HCT116 (cell line): ENCODE measurements around the gene OSBP2. TPM values are rescaled to one million over a fixed set of nuclear protein-coding genes. Genes with fewer than 3 reads are reported as not detected.
A peak's percentile ranks its signal among the peaks of the same experiment; 100 is the strongest.

Experiments used
- ATAC-seq: fragments of 200-7000 bp; cut with Tn5 transposase; 2 replicates; pipeline ENCODE4 v1.9.1; 2020; ENCODE audit warnings: mild to moderate bottlenecking, moderate library complexity
- BruUV-seq: library from RNA; stranded (reverse); fragments of 400-500 nt; replicated peaks from 2 replicates; lab custom pipeline; 2021; lab: Mats Ljungman, UMichigan
- CTCF ChIA-PET: fragments of 300-600 bp; sonication (Branson Sonifier 250); formaldehyde crosslinking; loops from one replicate; lab custom pipeline; 2021; ENCODE audit warnings: antibody characterized with exemption; lab: Charles Lee
- POLR2A ChIA-PET: fragments of 300-600, 350-600 bp; sonication (Branson Sonifier 250); formaldehyde crosslinking; loops from one replicate; lab custom pipeline; 2021; ENCODE audit warnings: antibody characterized with exemption; lab: Charles Lee
- RAD21 ChIA-PET, 2 experiments: fragments of 300-600 bp; sonication (Branson Sonifier 250); formaldehyde crosslinking; loops; one replicate each; lab custom pipeline; 2023; ENCODE audit warnings: low total read pairs in 2 of 2; ENCODE audit not compliant: uncharacterized antibody in 2 of 2, unreplicated experiment in 2 of 2, low non-redundant PET in 1 of 2; lab: Charles Lee
- DNase-seq: peaks from one replicate; pipeline ENCODE4 v3.0.0-alpha.2; 2010; ENCODE audit warnings: low read depth, low spot score
- H2AFZ ChIP-seq: fragments of 200-600 bp; shearing (Covaris generic), sonication (generic); 2 replicates; pipeline ENCODE4 v1.6.1; 2017; ENCODE audit warnings: low read depth, mixed run types, mixed read lengths, antibody characterized with exemption, low read length; ENCODE audit not compliant: poor library complexity, severe bottlenecking
- H3K27ac ChIP-seq: 2 replicates; pipeline ENCODE4 v1.5.1; 2012; ENCODE audit warnings: low read depth, low read length
- H3K27me3 ChIP-seq: fragments of 200-600 bp; sonication (generic); 2 replicates; pipeline ENCODE4 v1.6.1; 2016; ENCODE audit warnings: mixed run types, low read length, mixed read lengths; ENCODE audit not compliant: insufficient read depth
- H3K36me3 ChIP-seq, 2 experiments: fragments of 200-500 bp in 1 of 2; fragments of 200-600 bp in 1 of 2; sonication (Bioruptor generic) in 1 of 2; sonication (generic) in 1 of 2; 2 replicates each; pipeline versions ENCODE4 v1.5.1 to v1.6.1; 2014 to 2016; ENCODE audit warnings: low read length in 2 of 2, inconsistent platforms in 1 of 2, mixed read lengths in 1 of 2, mixed run types in 1 of 2; ENCODE audit not compliant: insufficient read depth in 2 of 2, control insufficient read depth in 1 of 2
- H3K4me1 ChIP-seq, 2 experiments: fragments of 200-600 bp in 1 of 2; sonication (generic) in 1 of 2; 2 replicates each; pipeline versions ENCODE4 v1.5.1 to v1.6.1; 2012 to 2017; ENCODE audit warnings: low read length in 2 of 2, inconsistent platforms in 1 of 2, mild to moderate bottlenecking in 1 of 2, mixed read lengths in 1 of 2, mixed run types in 1 of 2, moderate library complexity in 1 of 2; ENCODE audit not compliant: insufficient read depth in 2 of 2, control insufficient read depth in 1 of 2
- H3K4me2 ChIP-seq: fragments of 200-600 bp; sonication (generic); 2 replicates; pipeline ENCODE4 v1.6.1; 2017; ENCODE audit warnings: mixed run types, low read length, mixed read lengths
- H3K4me3 ChIP-seq, 2 experiments: fragments of 200-600 bp in 1 of 2; sonication (generic) in 1 of 2; replicated peaks in 1 of 2; 2 replicates each; pipeline ENCODE4 v1.5.1; 2011 to 2016; ENCODE audit warnings: low read length in 2 of 2, control low read depth in 1 of 2, low read depth in 1 of 2, mild to moderate bottlenecking in 1 of 2, mixed read lengths in 1 of 2, mixed run types in 1 of 2
- H3K79me2 ChIP-seq: fragments of 200-600 bp; sonication (generic); 2 replicates; pipeline ENCODE4 v1.6.1; 2017; ENCODE audit warnings: mild to moderate bottlenecking, mixed run types, low read length, moderate library complexity, mixed read lengths; ENCODE audit not compliant: insufficient read depth
- H3K9ac ChIP-seq: fragments of 200-600 bp; sonication (generic); 2 replicates; pipeline ENCODE4 v1.6.1; 2016; ENCODE audit warnings: low read length, mixed read lengths
- H3K9me2 ChIP-seq: fragments of 200-600 bp; sonication (generic), shearing (Covaris generic); 2 replicates; pipeline ENCODE4 v1.6.1; 2017; ENCODE audit warnings: mixed run types, mild to moderate bottlenecking, moderate library complexity; ENCODE audit not compliant: insufficient read depth
- H3K9me3 ChIP-seq, 2 experiments: fragments of 200-500 bp in 1 of 2; fragments of 200-600 bp in 1 of 2; sonication (Bioruptor generic) in 1 of 2; sonication (generic) in 1 of 2; 2 replicates each; pipeline ENCODE4 v1.6.1; 2014 to 2017; ENCODE audit warnings: low read length in 2 of 2, mixed read lengths in 2 of 2, inconsistent platforms in 1 of 2, low read depth in 1 of 2, mild to moderate bottlenecking in 1 of 2, mixed run types in 1 of 2, moderate library complexity in 1 of 2; ENCODE audit not compliant: control insufficient read depth in 1 of 2, insufficient read depth in 1 of 2
- H4K20me1 ChIP-seq: fragments of 200-600 bp; sonication (generic), shearing (Covaris generic); 2 replicates; pipeline ENCODE4 v1.6.1; 2017; ENCODE audit warnings: mixed run types, mild to moderate bottlenecking, moderate library complexity; ENCODE audit not compliant: insufficient read depth
- CBX3 ChIP-seq: IDR thresholded peaks from 2 replicates; pipeline ENCODE4 v1.6.1; 2012; ENCODE audit warnings: low read depth
- MAX ChIP-seq: IDR thresholded peaks from 2 replicates; pipeline ENCODE4 v1.6.1; 2012
- POLR2AphosphoS5 ChIP-seq: IDR thresholded peaks from 2 replicates; pipeline ENCODE4 v1.6.1; 2011; ENCODE audit warnings: mild to moderate bottlenecking, low read depth, low read length, moderate library complexity
- RAD21 ChIP-seq: IDR thresholded peaks from 2 replicates; pipeline ENCODE4 v1.6.1; 2012; ENCODE audit warnings: low read depth, mild to moderate bottlenecking
- SIN3A ChIP-seq: IDR thresholded peaks from 2 replicates; pipeline ENCODE4 v1.6.1; 2012; ENCODE audit warnings: low read depth
- SRF ChIP-seq: IDR thresholded peaks from 2 replicates; pipeline ENCODE4 v1.6.1; 2012; ENCODE audit warnings: low read depth
- TCF7L2 ChIP-seq: IDR thresholded peaks from 2 replicates; pipeline ENCODE4 v1.7.0; 2011; ENCODE audit warnings: borderline replicate concordance, inconsistent platforms; ENCODE audit not compliant: insufficient read depth, insufficient read length; ENCODE audit errors: extremely low read depth
- YY1 ChIP-seq: IDR thresholded peaks from 2 replicates; pipeline ENCODE4 v1.6.1; 2011; ENCODE audit warnings: low read length, low read depth, moderate library complexity, mild to moderate bottlenecking; ENCODE audit not compliant: insufficient replicate concordance; ENCODE audit errors: extremely low read depth
- intact Hi-C: fragments of 100-400 bp; cut with micrococcal nuclease; formaldehyde crosslinking; loops from 2 replicates; pipeline ENCODE4 v1.10.0; 2022
- total RNA-seq: library from RNA; stranded (reverse); gene quantifications from one replicate; pipeline ENCODE4 v1.2.1, GENCODE V29; 2021; ENCODE audit not compliant: unreplicated experiment
- TF ChIP-seq, protein P1 (sequence below), 3 experiments: fragments of 200-600 bp in 1 of 3; sonication (generic) in 1 of 3; IDR thresholded peaks in 2 of 3; conservative IDR thresholded peaks in 1 of 3; 2 replicates each; pipeline ENCODE4 v1.5.1; 2012 to 2017; ENCODE audit warnings: low read depth in 2 of 3, low read length in 2 of 3, antibody characterized with exemption in 1 of 3, borderline replicate concordance in 1 of 3, control low read depth in 1 of 3, mild to moderate bottlenecking in 1 of 3, mixed read lengths in 1 of 3, mixed run types in 1 of 3, moderate library complexity in 1 of 3; ENCODE audit not compliant: insufficient read depth in 1 of 3
- TF ChIP-seq, protein P2 (sequence below): IDR thresholded peaks from 2 replicates; pipeline ENCODE4 v1.6.1; 2012; ENCODE audit warnings: low read depth
- TF ChIP-seq, protein P3 (sequence below): IDR thresholded peaks from 2 replicates; pipeline ENCODE4 v1.6.1; 2011; ENCODE audit warnings: mild to moderate bottlenecking, low read length, moderate library complexity; ENCODE audit not compliant: insufficient replicate concordance; ENCODE audit errors: extremely low read depth

Gene OSBP2
- total RNA-seq, 1 experiment from 2014 or later, result 12.9 TPM

- RAD21 ChIA-PET, result no interaction called here
- Histone ChIP-seq H3K36me3 (no peaks in the 10 kb centered on the region), H4K20me1 (no peaks in the 10 kb centered on the region), H3K79me2 (no peaks in the 10 kb centered on the region), H3K27me3 (no peaks in the 10 kb centered on the region), H3K9me3 (no peaks in the 10 kb centered on the region), H3K4me2 (peak overlapping the region; percentile 82), H3K9ac (peak overlapping the region; percentile 13; the same call in 1 of the 2 replicates), H3K4me3 (peak overlapping the region; percentile 28 to 47), H3K27ac (no peak overlapping the region), H3K9me2 (no peaks in the 10 kb centered on the region), H2AFZ (no peak overlapping the region), H3K4me1 (peaks cover 16 to 54% of the 10 kb centered on the region in 2 experiments)
- no TSS peak for BruUV-seq
- POLR2A ChIA-PET, result no interaction called here
- CTCF ChIA-PET, result interaction anchor here (1.4 kb wide), 2 partner anchors 13 to 117 kb away, joined by 3 to 7 read pairs; no protein-coding TSS in a partner anchor
- TF ChIP-seq, protein P1, sequence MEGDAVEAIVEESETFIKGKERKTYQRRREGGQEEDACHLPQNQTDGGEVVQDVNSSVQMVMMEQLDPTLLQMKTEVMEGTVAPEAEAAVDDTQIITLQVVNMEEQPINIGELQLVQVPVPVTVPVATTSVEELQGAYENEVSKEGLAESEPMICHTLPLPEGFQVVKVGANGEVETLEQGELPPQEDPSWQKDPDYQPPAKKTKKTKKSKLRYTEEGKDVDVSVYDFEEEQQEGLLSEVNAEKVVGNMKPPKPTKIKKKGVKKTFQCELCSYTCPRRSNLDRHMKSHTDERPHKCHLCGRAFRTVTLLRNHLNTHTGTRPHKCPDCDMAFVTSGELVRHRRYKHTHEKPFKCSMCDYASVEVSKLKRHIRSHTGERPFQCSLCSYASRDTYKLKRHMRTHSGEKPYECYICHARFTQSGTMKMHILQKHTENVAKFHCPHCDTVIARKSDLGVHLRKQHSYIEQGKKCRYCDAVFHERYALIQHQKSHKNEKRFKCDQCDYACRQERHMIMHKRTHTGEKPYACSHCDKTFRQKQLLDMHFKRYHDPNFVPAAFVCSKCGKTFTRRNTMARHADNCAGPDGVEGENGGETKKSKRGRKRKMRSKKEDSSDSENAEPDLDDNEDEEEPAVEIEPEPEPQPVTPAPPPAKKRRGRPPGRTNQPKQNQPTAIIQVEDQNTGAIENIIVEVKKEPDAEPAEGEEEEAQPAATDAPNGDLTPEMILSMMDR (IDR thresholded peaks at IDR 0.05 in 2 of 3, conservative IDR thresholded peaks at IDR 0.05 in 1 of 3; ENCODE audit: borderline replicate concordance in 1 of 3, insufficient read depth in 1 of 3, low read depth in 2 of 3, low read length in 2 of 3), result peak in 1 of 3 experiments; percentile 31; a peak in 3 of 6 replicates
- TF ChIP-seq POLR2AphosphoS5 (0 out of 2 replicates have a peak, but pooled peaks have one; percentile 19), SRF (no peak), RAD21 (peak; percentile 30; the same call in 1 of the 2 replicates), SIN3A (peak; percentile 68; the same call in 1 of the 2 replicates), TCF7L2 (peak; percentile 33), MAX (peak; percentile 77), CBX3 (peak; percentile 68; the same call in 1 of the 2 replicates), YY1 (peak; percentile 6)
- TF ChIP-seq, protein P2, sequence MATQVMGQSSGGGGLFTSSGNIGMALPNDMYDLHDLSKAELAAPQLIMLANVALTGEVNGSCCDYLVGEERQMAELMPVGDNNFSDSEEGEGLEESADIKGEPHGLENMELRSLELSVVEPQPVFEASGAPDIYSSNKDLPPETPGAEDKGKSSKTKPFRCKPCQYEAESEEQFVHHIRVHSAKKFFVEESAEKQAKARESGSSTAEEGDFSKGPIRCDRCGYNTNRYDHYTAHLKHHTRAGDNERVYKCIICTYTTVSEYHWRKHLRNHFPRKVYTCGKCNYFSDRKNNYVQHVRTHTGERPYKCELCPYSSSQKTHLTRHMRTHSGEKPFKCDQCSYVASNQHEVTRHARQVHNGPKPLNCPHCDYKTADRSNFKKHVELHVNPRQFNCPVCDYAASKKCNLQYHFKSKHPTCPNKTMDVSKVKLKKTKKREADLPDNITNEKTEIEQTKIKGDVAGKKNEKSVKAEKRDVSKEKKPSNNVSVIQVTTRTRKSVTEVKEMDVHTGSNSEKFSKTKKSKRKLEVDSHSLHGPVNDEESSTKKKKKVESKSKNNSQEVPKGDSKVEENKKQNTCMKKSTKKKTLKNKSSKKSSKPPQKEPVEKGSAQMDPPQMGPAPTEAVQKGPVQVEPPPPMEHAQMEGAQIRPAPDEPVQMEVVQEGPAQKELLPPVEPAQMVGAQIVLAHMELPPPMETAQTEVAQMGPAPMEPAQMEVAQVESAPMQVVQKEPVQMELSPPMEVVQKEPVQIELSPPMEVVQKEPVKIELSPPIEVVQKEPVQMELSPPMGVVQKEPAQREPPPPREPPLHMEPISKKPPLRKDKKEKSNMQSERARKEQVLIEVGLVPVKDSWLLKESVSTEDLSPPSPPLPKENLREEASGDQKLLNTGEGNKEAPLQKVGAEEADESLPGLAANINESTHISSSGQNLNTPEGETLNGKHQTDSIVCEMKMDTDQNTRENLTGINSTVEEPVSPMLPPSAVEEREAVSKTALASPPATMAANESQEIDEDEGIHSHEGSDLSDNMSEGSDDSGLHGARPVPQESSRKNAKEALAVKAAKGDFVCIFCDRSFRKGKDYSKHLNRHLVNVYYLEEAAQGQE, result peak; percentile 93
- TF ChIP-seq, protein P3, sequence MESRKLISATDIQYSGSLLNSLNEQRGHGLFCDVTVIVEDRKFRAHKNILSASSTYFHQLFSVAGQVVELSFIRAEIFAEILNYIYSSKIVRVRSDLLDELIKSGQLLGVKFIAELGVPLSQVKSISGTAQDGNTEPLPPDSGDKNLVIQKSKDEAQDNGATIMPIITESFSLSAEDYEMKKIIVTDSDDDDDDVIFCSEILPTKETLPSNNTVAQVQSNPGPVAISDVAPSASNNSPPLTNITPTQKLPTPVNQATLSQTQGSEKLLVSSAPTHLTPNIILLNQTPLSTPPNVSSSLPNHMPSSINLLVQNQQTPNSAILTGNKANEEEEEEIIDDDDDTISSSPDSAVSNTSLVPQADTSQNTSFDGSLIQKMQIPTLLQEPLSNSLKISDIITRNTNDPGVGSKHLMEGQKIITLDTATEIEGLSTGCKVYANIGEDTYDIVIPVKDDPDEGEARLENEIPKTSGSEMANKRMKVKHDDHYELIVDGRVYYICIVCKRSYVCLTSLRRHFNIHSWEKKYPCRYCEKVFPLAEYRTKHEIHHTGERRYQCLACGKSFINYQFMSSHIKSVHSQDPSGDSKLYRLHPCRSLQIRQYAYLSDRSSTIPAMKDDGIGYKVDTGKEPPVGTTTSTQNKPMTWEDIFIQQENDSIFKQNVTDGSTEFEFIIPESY, result no peak
- ATAC-seq (peak; percentile 93), DNase-seq (peak; percentile 61)
- intact Hi-C loops, result no loop called here
These were observed 107.8 kb downstream of the OSBP2 start for GRCh38 chr22:30802202-30803166.
